Fibroblast of lung (primary cell): ENCODE measurements around the gene MYOD1.

Source experiments
- CTCF ChIP-seq, 2 donors: IDR thresholded peaks in 1 of 2; conservative IDR thresholded peaks in 1 of 2; 1 replicate in 1 of 2; 2 replicates in 1 of 2; pipeline ENCODE4 v1.5.1; 2011 to 2012; ENCODE audit warnings: low read length in 2 of 2, control low read depth in 1 of 2, inconsistent platforms in 1 of 2, low read depth in 1 of 2, mild to moderate bottlenecking in 1 of 2
- EZH2 ChIP-seq: IDR thresholded peaks from 2 replicates; pipeline ENCODE4 v1.5.1; 2012; ENCODE audit warnings: low read length, control low read depth, mild to moderate bottlenecking; ENCODE audit errors: missing control alignments

- TF ChIP-seq CTCF (conservative IDR thresholded peaks at IDR 0.05 in 1 of 2, IDR thresholded peaks at IDR 0.05 in 1 of 2; ENCODE audit: low read depth in 1 of 2, low read length in 2 of 2), result no peak
- no peak for TF ChIP-seq EZH2
Observed at GRCh38 chr11:17683377-17684161, 35.8 kb upstream of the MYOD1 start.
